ENCODE measurements around the gene ZNF595.

The ZNF595 gene

GRCh38 chr4:107083-107443 lies 53.9 kb downstream of the ZNF595 start:
- in situ Hi-C loops (cut with MboI; ENCODE audit: low pct_unique_long_range_greater_than_20kb, low sequenced_read_pairs, unreplicated experiment): no loop called here
- TF ChIP-seq CTCF (IDR thresholded peaks at IDR 0.05; ENCODE audit: extremely low read depth, insufficient read depth, missing control alignments): no peak
- no peak for DNase-seq (ENCODE audit: low spot score)

- DNase-seq (ENCODE audit: low spot score): no peak
- TF ChIP-seq CTCF (IDR thresholded peaks at IDR 0.05; ENCODE audit: extremely low read depth, insufficient read depth, missing control alignments): no peak
- in situ Hi-C loops (cut with MboI; ENCODE audit: low pct_unique_long_range_greater_than_20kb, low sequenced_read_pairs, unreplicated experiment): no loop called here
Measured at GRCh38 chr4:107444-108429, 54.6 kb downstream of the ZNF595 start.

- DNase-seq (ENCODE audit: low spot score): no peak
- in situ Hi-C loops (cut with MboI; ENCODE audit: low pct_unique_long_range_greater_than_20kb, low sequenced_read_pairs, unreplicated experiment): no loop called here
- TF ChIP-seq CTCF (IDR thresholded peaks at IDR 0.05; ENCODE audit: extremely low read depth, insufficient read depth, missing control alignments): no peak
Measured at GRCh38 chr4:112771-113170, 59.6 kb downstream of the ZNF595 start.

- no peak for TF ChIP-seq CTCF (IDR thresholded peaks at IDR 0.05; ENCODE audit: extremely low read depth, insufficient read depth, missing control alignments)
- in situ Hi-C loops (cut with MboI; ENCODE audit: low pct_unique_long_range_greater_than_20kb, low sequenced_read_pairs, unreplicated experiment): no loop called here
- no peak for DNase-seq (ENCODE audit: low spot score)
Measured at GRCh38 chr4:113732-114131, 60.6 kb downstream of the ZNF595 start.

GRCh38 chr4:114149-114548 lies 61.0 kb downstream of the ZNF595 start:
- no peak for TF ChIP-seq CTCF (IDR thresholded peaks at IDR 0.05; ENCODE audit: extremely low read depth, insufficient read depth, missing control alignments)

GRCh38 chr4:116499-116898 lies 63.4 kb downstream of the ZNF595 start:
- no peak for DNase-seq (ENCODE audit: low spot score)
- TF ChIP-seq CTCF (IDR thresholded peaks at IDR 0.05; ENCODE audit: extremely low read depth, insufficient read depth, missing control alignments): no peak
- in situ Hi-C loops (cut with MboI; ENCODE audit: low pct_unique_long_range_greater_than_20kb, low sequenced_read_pairs, unreplicated experiment): no loop called here

More at GRCh38 chr4:114149-114548, 61.0 kb downstream of the ZNF595 start:
- in situ Hi-C loops (cut with MboI; ENCODE audit: low pct_unique_long_range_greater_than_20kb, low sequenced_read_pairs, unreplicated experiment): no loop called here
- DNase-seq (ENCODE audit: low spot score): no peak
